H9 (cell line): ENCODE measurements around the gene POU1F1. TPM values are rescaled to one million over a fixed set of nuclear protein-coding genes. Genes with fewer than 3 reads are reported as not detected.

Source experiments
- DNase-seq: peaks from one replicate; pipeline ENCODE4 v3.0.0-alpha.2; 2017
- H2AFZ ChIP-seq: one replicate; pipeline ENCODE4 v1.6.1; 2013; ENCODE audit warnings: mild to moderate bottlenecking, low read length, control low read depth, moderate library complexity
- H2AK5ac ChIP-seq: 2 replicates; pipeline ENCODE4 v1.6.1; 2013; ENCODE audit warnings: low read length, control low read depth, mixed read lengths; ENCODE audit not compliant: insufficient read length
- H2BK120ac ChIP-seq: one replicate; pipeline ENCODE4 v1.6.1; 2013; ENCODE audit warnings: low read depth, mild to moderate bottlenecking, low read length, control low read depth, inconsistent platforms; ENCODE audit not compliant: poor library complexity, severe bottlenecking
- H2BK12ac ChIP-seq: 2 replicates; pipeline ENCODE4 v1.6.1; 2013; ENCODE audit warnings: low read length, control low read depth, mixed read lengths, low read depth; ENCODE audit not compliant: insufficient read length
- H2BK15ac ChIP-seq: 2 replicates; pipeline ENCODE4 v1.6.1; 2013; ENCODE audit warnings: low read depth, low read length, control low read depth
- H2BK20ac ChIP-seq: one replicate; pipeline ENCODE4 v1.6.1; 2013; ENCODE audit warnings: low read depth, mild to moderate bottlenecking, low read length, control low read depth, inconsistent platforms; ENCODE audit not compliant: poor library complexity, severe bottlenecking
- H2BK5ac ChIP-seq: 2 replicates; pipeline ENCODE4 v1.6.1; 2013; ENCODE audit warnings: low read length, control low read depth, mixed read lengths; ENCODE audit not compliant: insufficient read length
- H3K14ac ChIP-seq: 2 replicates; pipeline ENCODE4 v1.6.1; 2013; ENCODE audit warnings: low read length, control low read depth; ENCODE audit not compliant: insufficient read depth
- H3K18ac ChIP-seq: 2 replicates; pipeline ENCODE4 v1.6.1; 2013; ENCODE audit warnings: low read depth, mild to moderate bottlenecking, mixed read lengths, low read length, control low read depth; ENCODE audit not compliant: insufficient read length
- H3K23ac ChIP-seq: 2 replicates; pipeline ENCODE4 v1.6.1; 2013; ENCODE audit warnings: low read length, control low read depth, mixed read lengths, low read depth; ENCODE audit not compliant: insufficient read length
- H3K23me2 ChIP-seq: 2 replicates; pipeline ENCODE4 v1.6.1; 2013; ENCODE audit warnings: low read depth, mild to moderate bottlenecking, mixed read lengths, low read length, control low read depth; ENCODE audit not compliant: insufficient read length, poor library complexity, severe bottlenecking
- H3K27ac ChIP-seq: 2 replicates; pipeline ENCODE4 v1.5.1; 2013; ENCODE audit warnings: low read length, control low read depth, mixed read lengths, low read depth; ENCODE audit not compliant: insufficient read length
- H3K27me3 ChIP-seq: 2 replicates; pipeline ENCODE4 v1.6.1; 2013; ENCODE audit warnings: low read length, control low read depth, inconsistent platforms; ENCODE audit not compliant: insufficient read depth
- H3K4ac ChIP-seq: 2 replicates; pipeline ENCODE4 v1.6.1; 2013; ENCODE audit warnings: low read depth, mild to moderate bottlenecking, control low read depth, inconsistent platforms, low read length, moderate library complexity
- H3K4me1 ChIP-seq: 2 replicates; pipeline ENCODE4 v1.6.1; 2013; ENCODE audit warnings: low read length, control low read depth, inconsistent platforms; ENCODE audit not compliant: insufficient read depth
- H3K4me2 ChIP-seq: 2 replicates; pipeline ENCODE4 v1.6.1; 2013; ENCODE audit warnings: low read length, control low read depth, mixed read lengths; ENCODE audit not compliant: insufficient read length, insufficient read depth
- H3K56ac ChIP-seq: 2 replicates; pipeline ENCODE4 v1.6.1; 2013; ENCODE audit warnings: low read depth, mild to moderate bottlenecking, mixed read lengths, low read length, control low read depth; ENCODE audit not compliant: insufficient read length
- H3K79me1 ChIP-seq: 2 replicates; pipeline ENCODE4 v1.6.1; 2013; ENCODE audit warnings: low read depth, mild to moderate bottlenecking, moderate library complexity, low read length, control low read depth, inconsistent platforms; ENCODE audit not compliant: insufficient read depth, poor library complexity, severe bottlenecking
- H3K79me2 ChIP-seq: 2 replicates; pipeline ENCODE4 v1.6.1; 2013; ENCODE audit warnings: low read length, control low read depth, inconsistent platforms; ENCODE audit not compliant: insufficient read depth
- H3K9ac ChIP-seq: 2 replicates; pipeline ENCODE4 v1.6.1; 2013; ENCODE audit warnings: low read length, control low read depth, mixed read lengths; ENCODE audit not compliant: insufficient read length; ENCODE audit errors: extremely low read depth
- H3K9me3 ChIP-seq: one replicate; pipeline ENCODE4 v1.6.1; 2013; ENCODE audit warnings: low read depth, low read length, inconsistent platforms; ENCODE audit not compliant: control insufficient read depth
- H3T11ph ChIP-seq: one replicate; pipeline ENCODE4 v1.6.1; 2013; ENCODE audit warnings: mild to moderate bottlenecking, low read length, control low read depth, inconsistent platforms
- H4K20me1 ChIP-seq: one replicate; pipeline ENCODE4 v1.6.1; 2013; ENCODE audit not compliant: control insufficient read depth, insufficient read length, insufficient read depth
- H4K5ac ChIP-seq: 2 replicates; pipeline ENCODE4 v1.6.1; 2013; ENCODE audit warnings: low read depth, mild to moderate bottlenecking, mixed read lengths, low read length, control low read depth; ENCODE audit not compliant: insufficient read length
- H4K8ac ChIP-seq: replicated peaks from 2 replicates; pipeline ENCODE4 v1.6.1; 2013; ENCODE audit warnings: low read length, control low read depth, mixed read lengths, low read depth; ENCODE audit not compliant: insufficient read length
- H4K91ac ChIP-seq: 2 replicates; pipeline ENCODE4 v1.6.1; 2013; ENCODE audit warnings: low read depth, mild to moderate bottlenecking, moderate library complexity, mixed read lengths, low read length, control low read depth; ENCODE audit not compliant: insufficient read length
- H3K27ac Mint-ChIP-seq, 3 experiments: 2 replicates in 2 of 3; 3 replicates in 1 of 3; pipeline ENCODE4 v1.8.0; 2020 to 2021; ENCODE audit warnings: mixed read lengths in 3 of 3, mild to moderate bottlenecking in 1 of 3, moderate library complexity in 1 of 3
- H3K27me3 Mint-ChIP-seq: 2 replicates; pipeline ENCODE4 v1.8.0; 2021; ENCODE audit warnings: low read depth, mild to moderate bottlenecking, moderate library complexity, mixed read lengths
- H3K36me3 Mint-ChIP-seq, 3 experiments: 2 replicates in 2 of 3; 3 replicates in 1 of 3; pipeline ENCODE4 v1.8.0; 2020 to 2021; ENCODE audit warnings: low read depth in 3 of 3, mixed read lengths in 3 of 3; ENCODE audit not compliant: insufficient read depth in 1 of 3
- H3K4me1 Mint-ChIP-seq, 2 experiments: 2 replicates each; pipeline ENCODE4 v1.8.0; 2020; ENCODE audit warnings: mixed read lengths in 2 of 2
- H3K4me3 Mint-ChIP-seq, 2 experiments: 2 replicates in 1 of 2; 3 replicates in 1 of 2; pipeline ENCODE4 v1.8.0; 2020 to 2021; ENCODE audit warnings: mild to moderate bottlenecking in 2 of 2, mixed read lengths in 2 of 2, moderate library complexity in 1 of 2
- H3K9me3 Mint-ChIP-seq, 2 experiments: 2 replicates in 1 of 2; 3 replicates in 1 of 2; pipeline ENCODE4 v1.8.0; 2020; ENCODE audit warnings: mild to moderate bottlenecking in 2 of 2, mixed read lengths in 2 of 2, moderate library complexity in 1 of 2
- WGBS: extraction: QIAGEN DNeasy Blood & Tissue Kit; methylation state at CpG from one replicate; pipeline ENCODE4 v1.1.7; 2013; ENCODE audit warnings: missing lambda C conversion rate, low lambda C conversion rate, mixed read lengths; ENCODE audit not compliant: insufficient read length; ENCODE audit errors: extremely low coverage; 5-methylcytosine and 5-hydroxymethylcytosine counted together
- total RNA-seq: library from RNA; stranded (reverse); gene quantifications from 2 replicates; pipeline ENCODE4 v1.2.1, GENCODE V29; 2021
- TF ChIP-seq, protein P1 (sequence below): fragments of 200-600 bp; sonication (generic); conservative IDR thresholded peaks from 3 replicates; pipeline ENCODE4 v1.8.0; 2021; ENCODE audit warnings: antibody characterized with exemption, mild to moderate bottlenecking

The POU1F1 gene
- total RNA-seq, 1 experiment from 2014 or later, result not detected

DNA sequence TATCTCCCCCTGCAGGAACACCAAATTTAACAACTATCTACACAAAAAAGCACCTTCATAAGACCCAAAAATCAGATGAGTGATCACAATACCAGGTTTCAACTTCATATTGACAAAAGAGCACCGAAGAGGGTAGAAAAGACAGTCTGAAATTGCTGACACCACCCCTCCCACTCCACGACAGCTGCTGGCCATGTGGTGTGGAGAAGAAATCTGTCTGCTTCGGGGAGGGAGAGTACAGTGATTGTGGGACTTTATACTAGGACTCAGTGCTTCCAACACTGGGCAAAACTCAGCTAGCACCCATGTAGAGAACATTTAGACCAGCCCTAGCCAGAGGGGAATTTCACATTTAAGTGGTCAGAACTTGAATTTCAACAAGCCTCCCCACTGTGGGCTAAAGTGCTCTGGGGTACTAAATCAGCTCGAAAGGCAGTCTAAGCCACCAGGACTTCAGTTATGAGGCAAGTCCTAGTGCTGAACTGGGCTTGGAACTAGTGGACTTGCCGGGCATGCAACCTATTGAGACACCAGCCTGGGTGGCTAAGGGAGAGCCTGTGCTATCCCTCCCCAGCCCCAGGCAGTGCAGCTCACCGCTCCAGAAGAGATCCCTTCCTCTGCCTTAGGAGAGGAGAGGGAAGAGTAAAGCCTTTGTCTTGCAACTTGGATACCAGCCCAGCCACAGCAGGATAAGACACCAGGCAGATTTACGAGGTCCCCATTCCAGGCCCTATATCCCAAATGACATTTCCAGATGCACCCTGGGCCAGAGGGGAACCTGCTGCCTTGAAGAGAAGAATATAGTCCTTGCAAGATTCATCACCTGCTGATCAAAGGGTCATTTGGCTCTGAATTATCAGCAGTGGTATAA, 44.6 kb upstream of the POU1F1 start:
- Mint-ChIP-seq H3K27me3 (no peaks in the 10 kb centered on the region), H3K9me3 (peaks cover 10 to 17% of the 10 kb centered on the region in 2 experiments; a peak in 4 of 5 replicates), H3K36me3 (peaks cover 0 to 4% (median 1%) of the 10 kb centered on the region in 3 experiments; a peak in 1 of 7 replicates), H3K27ac (no peak overlapping the region), H3K4me1 (peaks cover 0 to 7% of the 10 kb centered on the region in 2 experiments; a peak in 2 of 4 replicates), H3K4me3 (no peak overlapping the region)
- no CpG with 5 or more reads among the region's 7 CpGs for WGBS
- no peak for DNase-seq
- H2BK5ac ChIP-seq, result no peak overlapping the region
- no peak overlapping the region for H4K91ac ChIP-seq
- no peak overlapping the region for H2BK20ac ChIP-seq
- no peak overlapping the region for H2AK5ac ChIP-seq
- no peaks in the 10 kb centered on the region for H4K20me1 ChIP-seq
- H3K4me2 ChIP-seq, result no peak overlapping the region
- no peak overlapping the region for H3K23ac ChIP-seq
- H3K79me2 ChIP-seq, result no peaks in the 10 kb centered on the region
- no peak overlapping the region for H4K5ac ChIP-seq
- no peak overlapping the region for H3K14ac ChIP-seq
- H3K56ac ChIP-seq, result no peak overlapping the region
- no peak overlapping the region for H4K8ac ChIP-seq
- no peaks in the 10 kb centered on the region for H3K4me1 ChIP-seq
- H2BK12ac ChIP-seq, result no peak overlapping the region
- H2BK120ac ChIP-seq, result no peak overlapping the region
- no peak overlapping the region for H3K27ac ChIP-seq
- H3T11ph ChIP-seq, result no peak overlapping the region
- no peak overlapping the region for H2BK15ac ChIP-seq
- H3K9ac ChIP-seq, result no peak overlapping the region
- H3K23me2 ChIP-seq, result no peaks in the 10 kb centered on the region
- no peak overlapping the region for H3K4ac ChIP-seq
- no peaks in the 10 kb centered on the region for H3K27me3 ChIP-seq
- TF ChIP-seq, protein P1, sequence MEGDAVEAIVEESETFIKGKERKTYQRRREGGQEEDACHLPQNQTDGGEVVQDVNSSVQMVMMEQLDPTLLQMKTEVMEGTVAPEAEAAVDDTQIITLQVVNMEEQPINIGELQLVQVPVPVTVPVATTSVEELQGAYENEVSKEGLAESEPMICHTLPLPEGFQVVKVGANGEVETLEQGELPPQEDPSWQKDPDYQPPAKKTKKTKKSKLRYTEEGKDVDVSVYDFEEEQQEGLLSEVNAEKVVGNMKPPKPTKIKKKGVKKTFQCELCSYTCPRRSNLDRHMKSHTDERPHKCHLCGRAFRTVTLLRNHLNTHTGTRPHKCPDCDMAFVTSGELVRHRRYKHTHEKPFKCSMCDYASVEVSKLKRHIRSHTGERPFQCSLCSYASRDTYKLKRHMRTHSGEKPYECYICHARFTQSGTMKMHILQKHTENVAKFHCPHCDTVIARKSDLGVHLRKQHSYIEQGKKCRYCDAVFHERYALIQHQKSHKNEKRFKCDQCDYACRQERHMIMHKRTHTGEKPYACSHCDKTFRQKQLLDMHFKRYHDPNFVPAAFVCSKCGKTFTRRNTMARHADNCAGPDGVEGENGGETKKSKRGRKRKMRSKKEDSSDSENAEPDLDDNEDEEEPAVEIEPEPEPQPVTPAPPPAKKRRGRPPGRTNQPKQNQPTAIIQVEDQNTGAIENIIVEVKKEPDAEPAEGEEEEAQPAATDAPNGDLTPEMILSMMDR, result no peak
- H3K18ac ChIP-seq, result no peak overlapping the region
- no peaks in the 10 kb centered on the region for H3K9me3 ChIP-seq
- no peaks in the 10 kb centered on the region for H3K79me1 ChIP-seq
- no peak overlapping the region for H2AFZ ChIP-seq
